Thyroid gland (tissue), 4 donors: ENCODE measurements around the gene STARD10. TPM values are rescaled to one million over a fixed set of nuclear protein-coding genes. Genes with fewer than 3 reads are reported as not detected.
A peak's percentile ranks its signal among the peaks of the same experiment; 100 is the strongest.

ENCODE experiments used
- DNase-seq, 2 donors: peaks; one replicate each; pipeline ENCODE4 v3.0.0-alpha.2; 2019
- H3K27ac ChIP-seq, 3 donors: fragments of 200-600 bp; sonication (generic); 1 replicate in 2 of 3; 2 replicates in 1 of 3; pipeline ENCODE4 v1.5.1; 2016 to 2019; ENCODE audit warnings: mild to moderate bottlenecking in 1 of 3, moderate library complexity in 1 of 3
- H3K27me3 ChIP-seq: fragments of 200-600 bp; sonication (generic); one replicate; pipeline ENCODE4 v1.5.1; 2019
- H3K36me3 ChIP-seq, 2 donors: fragments of 200-600 bp; sonication (generic); one replicate each; pipeline ENCODE4 v1.5.1; 2016 to 2019
- H3K4me1 ChIP-seq, 2 donors: fragments of 200-600 bp; sonication (generic); one replicate each; pipeline ENCODE4 v1.5.1; 2017 to 2019
- H3K4me3 ChIP-seq, 3 donors: fragments of 200-600 bp; sonication (generic); replicated peaks in 1 of 3; 1 replicate in 2 of 3; 2 replicates in 1 of 3; pipeline ENCODE4 v1.5.1; 2016; ENCODE audit warnings: mild to moderate bottlenecking in 1 of 3
- H3K9me3 ChIP-seq: fragments of 200-600 bp; sonication (generic); one replicate; pipeline ENCODE4 v1.5.1; 2017
- CTCF ChIP-seq, 6 experiments: fragments of 200-600 bp in 3 of 6; fragments of 450-650 bp in 3 of 6; sonication (generic) in 3 of 6; IDR thresholded peaks; one replicate each; pipeline ENCODE4 v1.5.1; 2016 to 2019; ENCODE audit warnings: antibody characterized with exemption in 6 of 6, mild to moderate bottlenecking in 2 of 6, inconsistent platforms in 1 of 6, moderate library complexity in 1 of 6
- POLR2A ChIP-seq, 2 donors: fragments of 450-650 bp; IDR thresholded peaks; one replicate each; pipeline ENCODE4 v1.6.1; 2017; ENCODE audit warnings: antibody characterized with exemption in 2 of 2, mild to moderate bottlenecking in 2 of 2, moderate library complexity in 1 of 2
- WGBS, 2 donors: methylation state at CpG; one replicate each; pipeline ENCODE4 v1.1.5; 2017; 5-methylcytosine and 5-hydroxymethylcytosine counted together
- intact Hi-C: fragments of 100-400 bp; cut with DNase I; formaldehyde crosslinking; loops from one replicate; pipeline ENCODE4 v1.15.1; 2023
- total RNA-seq, 4 donors: library from RNA; depleted of rRNA; stranded (reverse); fragments of >200 nt; gene quantifications; one replicate each; pipeline ENCODE4 v1.2.3, GENCODE V29; 2016

Gene STARD10
- total RNA-seq, 4 donors from 2014 or later: 67.7 to 113 (median 82.0) TPM

GRCh38 chr11:72833083-72833733, 39.4 kb upstream of the STARD10 start:
- intact Hi-C loops: loop anchor here (5.0 kb wide), 1 partner anchor 459 kb away; no protein-coding TSS in a partner anchor
- peaks cover 0 to 5% of the 10 kb centered on the region in 2 donors for H3K36me3 ChIP-seq
- H3K4me3 ChIP-seq: no peak overlapping the region
- H3K4me1 ChIP-seq: peaks cover 5 to 36% of the 10 kb centered on the region in 2 donors
- H3K27me3 ChIP-seq: no peaks in the 10 kb centered on the region
- H3K27ac ChIP-seq: peak overlapping the region; percentile 9 to 60 (median 59)
- no peaks in the 10 kb centered on the region for H3K9me3 ChIP-seq
- 93 to 98% methylated on average over 5 of the region's 5 CpGs for WGBS, 2 donors
- DNase-seq: no peak
- no peak for TF ChIP-seq POLR2A (IDR thresholded peaks at IDR 0.05)
- no peak for TF ChIP-seq CTCF (IDR thresholded peaks at IDR 0.05)

- 66 to 86% methylated on average over 9 of the region's 9 CpGs for WGBS, 2 donors
- H3K36me3 ChIP-seq: peaks cover 0 to 3% of the 10 kb centered on the region in 2 donors
- H3K27ac ChIP-seq: peak overlapping the region in 2 of 3 donors; percentile 59 to 60
- intact Hi-C loops: loop anchor here (5.0 kb wide), 1 partner anchor 460 kb away; no protein-coding TSS in a partner anchor
- no peak for DNase-seq
- H3K4me3 ChIP-seq: no peak overlapping the region
- H3K27me3 ChIP-seq: no peaks in the 10 kb centered on the region
- TF ChIP-seq POLR2A (IDR thresholded peaks at IDR 0.05) (no peak), CTCF (IDR thresholded peaks at IDR 0.05) (no peak)
- H3K4me1 ChIP-seq: peaks cover 5 to 36% of the 10 kb centered on the region in 2 donors
- H3K9me3 ChIP-seq: no peaks in the 10 kb centered on the region
Observed at GRCh38 chr11:72832301-72833082, 38.6 kb upstream of the STARD10 start.

- intact Hi-C loops: loop anchor here (2.0 to 5.0 kb wide), 2 partner anchors 345 to 461 kb away; no protein-coding TSS in a partner anchor
- H3K36me3 ChIP-seq: no peaks in the 10 kb centered on the region
- peaks cover 5 to 36% of the 10 kb centered on the region in 2 donors for H3K4me1 ChIP-seq
Observed at GRCh38 chr11:72831521-72832300, 37.9 kb upstream of the STARD10 start.

GRCh38 chr11:72829884-72830533, 36.2 kb upstream of the STARD10 start:
- no peaks in the 10 kb centered on the region for H3K9me3 ChIP-seq
- peaks cover 5 to 28% of the 10 kb centered on the region in 2 donors for H3K4me1 ChIP-seq
- H3K27me3 ChIP-seq: no peaks in the 10 kb centered on the region
- H3K36me3 ChIP-seq: no peaks in the 10 kb centered on the region
- no peak for TF ChIP-seq POLR2A (IDR thresholded peaks at IDR 0.05)
- no peak for TF ChIP-seq CTCF (IDR thresholded peaks at IDR 0.05)
- intact Hi-C loops: loop anchor here (2.0 to 5.0 kb wide), 2 partner anchors 347 to 462 kb away; no protein-coding TSS in a partner anchor
- no peak overlapping the region for H3K27ac ChIP-seq
- 90% methylated on average over 5 of the region's 5 CpGs for WGBS, 2 donors
- no peak overlapping the region for H3K4me3 ChIP-seq
- no peak for DNase-seq

More at GRCh38 chr11:72831521-72832300, 37.9 kb upstream of the STARD10 start:
- Histone ChIP-seq H3K4me3 (no peak overlapping the region), H3K27ac (peak overlapping the region in 1 of 3 donors; percentile 59), H3K9me3 (no peaks in the 10 kb centered on the region), H3K27me3 (no peaks in the 10 kb centered on the region)
- WGBS, 2 donors: 38 to 41% methylated on average over 13 of the region's 13 CpGs
- DNase-seq: peak; percentile 88 to 91
- TF ChIP-seq POLR2A (IDR thresholded peaks at IDR 0.05): no peak
- TF ChIP-seq CTCF (IDR thresholded peaks at IDR 0.05): peak; percentile 69 to 98 (median 96)
